Measurements from ENCODE around the gene RASGRP1.
"Not testable (repeated sequence)": the region's sequence is repeated elsewhere in the genome, so short reads cannot be mapped to it uniquely, and the experiment has no call there.

Gene RASGRP1

GRCh38 chr15:38564557-38565286, at the start of gene RASGRP1:
TSS of gene RASGRP1 (minus strand) at chr15:38564814. CDS start at chr15:38564628, 186 bp downstream.
- peak; percentile 80 for DNase-seq (ENCODE audit: low spot score)

GRCh38 chr15:38613085-38613484, 48.5 kb upstream of the RASGRP1 start:
- DNase-seq (ENCODE audit: low spot score), result no peak

- DNase-seq (ENCODE audit: low spot score), result no peak
These were observed 47.7 kb upstream of the RASGRP1 start for GRCh38 chr15:38612159-38612863.

- DNase-seq (ENCODE audit: low spot score), result no peak
These were observed 46.6 kb upstream of the RASGRP1 start for GRCh38 chr15:38611228-38611627.

- DNase-seq (ENCODE audit: low spot score), result no peak
These were observed 46.1 kb upstream of the RASGRP1 start for GRCh38 chr15:38610748-38611147.

- no peak for DNase-seq (ENCODE audit: low spot score)
These were observed 44.6 kb upstream of the RASGRP1 start for GRCh38 chr15:38609097-38609738.

- DNase-seq (ENCODE audit: low spot score), result no peak
These were observed 44.1 kb upstream of the RASGRP1 start for GRCh38 chr15:38608682-38609081.

- no peak for DNase-seq (ENCODE audit: low spot score)
These were observed 41.1 kb upstream of the RASGRP1 start for GRCh38 chr15:38605744-38606143.

GRCh38 chr15:38603672-38604071, 39.1 kb upstream of the RASGRP1 start:
- no peak for DNase-seq (ENCODE audit: low spot score)

- DNase-seq (ENCODE audit: low spot score), result no peak
These were observed 38.5 kb upstream of the RASGRP1 start for GRCh38 chr15:38602910-38603670.

- DNase-seq (ENCODE audit: low spot score), result no peak
These were observed 35.6 kb upstream of the RASGRP1 start for GRCh38 chr15:38600236-38600635.

- no peak for DNase-seq (ENCODE audit: low spot score)
These were observed 34.1 kb upstream of the RASGRP1 start for GRCh38 chr15:38598749-38599148.

GRCh38 chr15:38597219-38597800, 32.7 kb upstream of the RASGRP1 start:
- no peak for DNase-seq (ENCODE audit: low spot score)

- no peak for DNase-seq (ENCODE audit: low spot score)
These were observed 28.9 kb upstream of the RASGRP1 start for GRCh38 chr15:38593524-38593923.

- no peak for DNase-seq (ENCODE audit: low spot score)
These were observed 24.9 kb upstream of the RASGRP1 start for GRCh38 chr15:38589502-38589901.

- DNase-seq (ENCODE audit: low spot score), result no peak
These were observed 24.1 kb upstream of the RASGRP1 start for GRCh38 chr15:38588672-38589071.

- DNase-seq (ENCODE audit: low spot score), result no peak
These were observed 22.6 kb upstream of the RASGRP1 start for GRCh38 chr15:38587214-38587613.

- DNase-seq (ENCODE audit: low spot score), result not testable (repeated sequence)
These were observed 21.4 kb upstream of the RASGRP1 start for GRCh38 chr15:38586005-38586404.

- DNase-seq (ENCODE audit: low spot score), result no peak
These were observed 14.0 kb upstream of the RASGRP1 start for GRCh38 chr15:38578626-38579025.

- no peak for DNase-seq (ENCODE audit: low spot score)
These were observed 12.9 kb upstream of the RASGRP1 start for GRCh38 chr15:38577424-38577987.

GRCh38 chr15:38576837-38577236, 12.2 kb upstream of the RASGRP1 start:
- no peak for DNase-seq (ENCODE audit: low spot score)

GRCh38 chr15:38576261-38576660, 11.6 kb upstream of the RASGRP1 start:
- DNase-seq (ENCODE audit: low spot score), result no peak
